GM06990 (cell line): Measurements from ENCODE around the gene PPP1R2C.

Experiments used
- DNase-seq: peaks from one replicate; pipeline ENCODE4 v3.0.0-alpha.2; 2011; ENCODE audit not compliant: insufficient read length; ENCODE audit errors: extremely low read depth
- H3K27me3 ChIP-seq: replicated peaks from 2 replicates; pipeline ENCODE4 v1.6.0; 2011; ENCODE audit warnings: low read length; ENCODE audit not compliant: control insufficient read depth, insufficient read depth
- H3K36me3 ChIP-seq: 2 replicates; pipeline ENCODE4 v1.5.1; 2011; ENCODE audit warnings: low read length; ENCODE audit not compliant: control insufficient read depth, insufficient read depth
- H3K4me3 ChIP-seq: replicated peaks from 2 replicates; pipeline ENCODE4 v1.5.1; 2011; ENCODE audit warnings: low read depth, mild to moderate bottlenecking, control low read depth, low read length
- TF ChIP-seq, protein P1 (sequence below): IDR thresholded peaks from 2 replicates; pipeline ENCODE4 v1.5.1; 2011; ENCODE audit warnings: low read length, control low read depth, mild to moderate bottlenecking, inconsistent platforms; ENCODE audit not compliant: insufficient read depth, poor library complexity, severe bottlenecking

Gene PPP1R2C

GRCh38 chrX:42797651-42798269, 19.8 kb upstream of the PPP1R2C start:
- DNase-seq = no peak
- no peaks in the 10 kb centered on the region for H3K27me3 ChIP-seq
- H3K36me3 ChIP-seq = no peaks in the 10 kb centered on the region
- H3K4me3 ChIP-seq = no peak overlapping the region
- TF ChIP-seq, protein P1, sequence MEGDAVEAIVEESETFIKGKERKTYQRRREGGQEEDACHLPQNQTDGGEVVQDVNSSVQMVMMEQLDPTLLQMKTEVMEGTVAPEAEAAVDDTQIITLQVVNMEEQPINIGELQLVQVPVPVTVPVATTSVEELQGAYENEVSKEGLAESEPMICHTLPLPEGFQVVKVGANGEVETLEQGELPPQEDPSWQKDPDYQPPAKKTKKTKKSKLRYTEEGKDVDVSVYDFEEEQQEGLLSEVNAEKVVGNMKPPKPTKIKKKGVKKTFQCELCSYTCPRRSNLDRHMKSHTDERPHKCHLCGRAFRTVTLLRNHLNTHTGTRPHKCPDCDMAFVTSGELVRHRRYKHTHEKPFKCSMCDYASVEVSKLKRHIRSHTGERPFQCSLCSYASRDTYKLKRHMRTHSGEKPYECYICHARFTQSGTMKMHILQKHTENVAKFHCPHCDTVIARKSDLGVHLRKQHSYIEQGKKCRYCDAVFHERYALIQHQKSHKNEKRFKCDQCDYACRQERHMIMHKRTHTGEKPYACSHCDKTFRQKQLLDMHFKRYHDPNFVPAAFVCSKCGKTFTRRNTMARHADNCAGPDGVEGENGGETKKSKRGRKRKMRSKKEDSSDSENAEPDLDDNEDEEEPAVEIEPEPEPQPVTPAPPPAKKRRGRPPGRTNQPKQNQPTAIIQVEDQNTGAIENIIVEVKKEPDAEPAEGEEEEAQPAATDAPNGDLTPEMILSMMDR = no peak

DNA sequence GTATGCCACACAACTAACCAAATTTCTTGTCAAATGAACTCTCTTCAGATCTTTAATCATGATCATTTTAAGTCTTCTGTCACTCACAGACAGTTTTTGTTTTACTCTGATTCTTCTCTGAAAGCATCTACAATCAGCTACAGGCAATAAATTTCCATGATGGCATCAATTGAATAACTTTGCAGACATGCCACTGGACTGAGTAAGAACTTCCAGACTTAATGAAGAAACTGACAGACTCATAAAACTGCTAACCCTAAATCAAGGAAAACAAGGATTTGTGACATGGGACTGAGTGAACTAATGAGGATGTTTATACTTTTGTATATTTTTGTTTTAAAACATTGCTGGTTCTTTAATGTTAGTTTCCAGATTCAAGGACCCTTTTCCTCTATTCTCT, 5.5 kb upstream of the PPP1R2C start:
- Histone ChIP-seq H3K27me3 (no peaks in the 10 kb centered on the region), H3K36me3 (no peaks in the 10 kb centered on the region), H3K4me3 (no peak overlapping the region)
- TF ChIP-seq, protein P1 = no peak
- no peak for DNase-seq

- DNase-seq = no peak
Observed at GRCh38 chrX:42776195-42776594, 1.8 kb downstream of the PPP1R2C start.

DNA sequence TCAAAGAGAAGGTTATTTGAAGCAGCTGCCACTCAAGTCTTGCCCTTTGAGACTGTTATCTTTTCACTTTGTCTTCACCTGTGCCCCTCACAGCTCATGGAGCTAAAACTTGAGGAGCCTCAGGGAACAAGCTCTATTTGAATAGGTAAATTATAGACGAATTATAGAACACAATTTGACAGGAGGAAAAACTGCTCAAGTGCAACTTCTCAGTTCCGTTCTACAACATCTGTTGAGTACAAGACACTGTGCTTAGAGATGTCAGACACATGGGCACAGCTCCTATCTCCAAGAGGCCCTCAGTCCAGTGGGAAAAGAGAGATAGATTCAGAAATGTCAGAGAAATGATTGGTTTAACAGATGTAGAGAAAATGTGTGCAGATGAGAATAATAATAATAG, 5.1 kb downstream of the PPP1R2C start:
- no peak for DNase-seq
- Histone ChIP-seq H3K4me3 (no peak overlapping the region), H3K36me3 (no peaks in the 10 kb centered on the region), H3K27me3 (no peaks in the 10 kb centered on the region)
- TF ChIP-seq, protein P1 = no peak

More at GRCh38 chrX:42776195-42776594, 1.8 kb downstream of the PPP1R2C start:
- no peaks in the 10 kb centered on the region for H3K27me3 ChIP-seq
- no peak overlapping the region for H3K4me3 ChIP-seq
- H3K36me3 ChIP-seq = no peaks in the 10 kb centered on the region
- TF ChIP-seq, protein P1 = no peak

DNA sequence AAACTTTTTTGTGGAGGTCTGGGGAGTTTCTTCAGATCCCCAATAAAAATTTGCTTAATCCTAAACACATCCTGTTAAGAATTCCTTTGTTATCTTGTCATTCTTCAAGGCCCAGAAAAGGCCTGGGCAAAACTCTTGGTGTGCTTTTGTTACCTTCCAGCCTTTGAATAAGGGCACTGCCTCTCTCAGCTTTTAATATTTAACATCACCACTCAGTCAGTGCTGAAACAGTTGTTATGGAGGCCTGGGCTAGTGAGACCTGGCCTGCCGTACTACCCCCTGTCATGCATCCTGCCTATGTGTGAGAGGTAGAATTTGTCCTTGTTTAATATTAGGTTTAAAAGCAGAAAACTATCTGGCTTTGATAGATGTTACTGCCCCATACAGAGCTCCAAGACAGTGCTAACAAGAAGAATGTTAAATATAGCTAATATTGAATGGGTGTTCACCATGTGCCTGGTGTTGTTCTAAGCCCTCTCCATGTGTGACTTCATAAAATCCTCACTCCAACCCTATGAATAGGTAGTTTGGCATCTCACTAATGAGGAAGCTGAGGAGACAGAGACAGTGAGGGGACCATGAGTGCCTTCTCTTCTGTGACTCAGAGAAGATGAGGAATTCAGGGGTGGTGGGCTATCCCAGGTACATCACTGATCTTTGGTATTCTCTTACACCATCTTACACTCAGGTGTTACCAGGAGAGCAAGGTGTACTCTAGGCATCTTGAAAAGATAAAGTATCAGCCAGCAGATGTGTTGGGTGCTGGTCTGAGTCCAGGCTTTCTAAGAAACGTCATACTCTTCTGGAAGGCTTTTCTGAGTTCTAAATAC, 6.2 kb downstream of the PPP1R2C start:
- TF ChIP-seq, protein P1 = no peak
- no peak for DNase-seq
- H3K4me3 ChIP-seq = no peak overlapping the region
- H3K27me3 ChIP-seq = no peaks in the 10 kb centered on the region
- no peaks in the 10 kb centered on the region for H3K36me3 ChIP-seq
